IMR-90 (cell line): Measurements from ENCODE around the gene IL1RAP. TPM values are rescaled to one million over a fixed set of nuclear protein-coding genes. Genes with fewer than 3 reads are reported as not detected.

Experiments
- ATAC-seq: fragments of 200-7000 bp; cut with Tn5 transposase; 2 replicates; pipeline ENCODE4 v1.9.1; 2020; ENCODE audit warnings: low read depth, mild to moderate bottlenecking, moderate library complexity
- BruUV-seq: library from RNA; stranded (reverse); fragments of 400-500 nt; replicated peaks from 2 replicates; lab custom pipeline; 2021; lab: Mats Ljungman, UMichigan
- CTCF ChIA-PET: fragments of 300-600 bp; formaldehyde crosslinking; extraction: SDS; loops from one replicate; lab custom pipeline; 2021; ENCODE audit warnings: antibody characterized with exemption; lab: Yijun Ruan, JAX
- POLR2A ChIA-PET: fragments of 300-600 bp; sonication (Branson Sonifier 250); formaldehyde crosslinking; loops from one replicate; lab custom pipeline; 2022; ENCODE audit warnings: antibody characterized with exemption; ENCODE audit not compliant: unreplicated experiment; lab: Charles Lee
- DNase-seq: peaks from one replicate; pipeline ENCODE4 v3.0.0; 2013
- H2AFZ ChIP-seq: replicated peaks from 2 replicates; pipeline ENCODE3; 2013; ENCODE audit warnings: low read length, mild to moderate bottlenecking; ENCODE audit not compliant: poor library complexity
- H2AK5ac ChIP-seq: 2 replicates; pipeline ENCODE4 v1.6.1; 2013; ENCODE audit warnings: low read depth, low read length, inconsistent platforms
- H2AK9ac ChIP-seq: replicated peaks from 2 replicates; pipeline ENCODE3; 2013; ENCODE audit warnings: mild to moderate bottlenecking, low read depth, low read length, moderate library complexity; ENCODE audit not compliant: poor library complexity
- H2BK120ac ChIP-seq: 2 replicates; pipeline ENCODE4 v1.6.1; 2013; ENCODE audit warnings: low read depth, low read length, inconsistent platforms
- H2BK15ac ChIP-seq: 3 replicates; pipeline ENCODE4 v1.6.1; 2013; ENCODE audit warnings: low read depth, low read length, inconsistent platforms
- H2BK20ac ChIP-seq: 2 replicates; pipeline ENCODE4 v1.6.1; 2013; ENCODE audit warnings: low read depth, mild to moderate bottlenecking, inconsistent platforms, low read length, moderate library complexity
- H2BK5ac ChIP-seq: 2 replicates; pipeline ENCODE4 v1.6.1; 2013; ENCODE audit warnings: mild to moderate bottlenecking, low read depth, low read length, inconsistent platforms; ENCODE audit not compliant: poor library complexity, severe bottlenecking
- H3K14ac ChIP-seq: replicated peaks from 2 replicates; pipeline ENCODE4 v1.6.1; 2013; ENCODE audit warnings: low read depth, low read length, inconsistent platforms
- H3K18ac ChIP-seq: 2 replicates; pipeline ENCODE4 v1.6.1; 2013; ENCODE audit warnings: low read depth, low read length, control low read depth
- H3K23ac ChIP-seq: 2 replicates; pipeline ENCODE4 v1.6.1; 2013; ENCODE audit warnings: low read depth, low read length, inconsistent platforms
- H3K27ac ChIP-seq: 2 replicates; pipeline ENCODE4 v1.5.1; 2013; ENCODE audit warnings: mild to moderate bottlenecking, control low read depth, low read length; ENCODE audit not compliant: insufficient read depth
- H3K27me3 ChIP-seq: 2 replicates; pipeline ENCODE4 v1.6.1; 2013; ENCODE audit warnings: low read length; ENCODE audit not compliant: control insufficient read depth, insufficient read depth
- H3K36me3 ChIP-seq: 2 replicates; pipeline ENCODE4 v1.6.1; 2013; ENCODE audit warnings: low read length, mixed read lengths; ENCODE audit not compliant: control insufficient read depth, insufficient read depth
- H3K4ac ChIP-seq: 2 replicates; pipeline ENCODE4 v1.6.1; 2013; ENCODE audit warnings: low read depth, low read length, inconsistent platforms
- H3K4me1 ChIP-seq: 2 replicates; pipeline ENCODE4 v1.6.1; 2013; ENCODE audit warnings: low read length, mixed read lengths; ENCODE audit not compliant: control insufficient read depth, insufficient read depth
- H3K4me2 ChIP-seq: 2 replicates; pipeline ENCODE4 v1.6.1; 2013; ENCODE audit warnings: low read depth, mild to moderate bottlenecking, control low read depth, low read length, moderate library complexity
- H3K4me3 ChIP-seq: 2 replicates; pipeline ENCODE4 v1.5.1; 2013; ENCODE audit warnings: low read depth, mild to moderate bottlenecking, control low read depth, low read length, moderate library complexity; ENCODE audit not compliant: insufficient read depth
- H3K56ac ChIP-seq: 2 replicates; pipeline ENCODE4 v1.6.1; 2013; ENCODE audit warnings: low read length, inconsistent platforms; ENCODE audit not compliant: insufficient read depth; ENCODE audit errors: extremely low read depth
- H3K79me1 ChIP-seq, 2 experiments: 2 replicates each; pipeline ENCODE4 v1.6.1; 2013; ENCODE audit warnings: low read length in 2 of 2, inconsistent platforms in 1 of 2, low read depth in 1 of 2
- H3K9ac ChIP-seq: 2 replicates; pipeline ENCODE4 v1.6.1; 2013; ENCODE audit warnings: low read depth, low read length, control low read depth
- H3K9me1 ChIP-seq: 2 replicates; pipeline ENCODE4 v1.6.1; 2013; ENCODE audit warnings: low read length, inconsistent platforms; ENCODE audit not compliant: insufficient read depth
- H3K9me3 ChIP-seq: 2 replicates; pipeline ENCODE4 v1.6.1; 2013; ENCODE audit warnings: low read length; ENCODE audit not compliant: control insufficient read depth, insufficient read depth
- H4K20me1 ChIP-seq: 2 replicates; pipeline ENCODE4 v1.6.1; 2013; ENCODE audit warnings: low read length, inconsistent platforms; ENCODE audit not compliant: insufficient read depth
- H4K5ac ChIP-seq: 2 replicates; pipeline ENCODE4 v1.6.1; 2013; ENCODE audit warnings: mild to moderate bottlenecking, low read depth, low read length, control low read depth
- H4K8ac ChIP-seq, 2 experiments: 2 replicates each; pipeline ENCODE4 v1.6.1; 2013; ENCODE audit warnings: low read depth in 2 of 2, low read length in 2 of 2, control low read depth in 1 of 2, inconsistent platforms in 1 of 2
- H4K91ac ChIP-seq: 2 replicates; pipeline ENCODE4 v1.6.1; 2013; ENCODE audit warnings: low read depth, low read length, inconsistent platforms; ENCODE audit not compliant: insufficient read depth
- MAFK ChIP-seq: IDR thresholded peaks from 2 replicates; pipeline ENCODE4 v1.6.1; 2012; ENCODE audit warnings: low read depth, low read length, improper control_type of control experiment
- RCOR1 ChIP-seq: IDR thresholded peaks from 2 replicates; pipeline ENCODE4 v1.6.1; 2012; ENCODE audit warnings: mild to moderate bottlenecking, low read length, improper control_type of control experiment; ENCODE audit not compliant: insufficient replicate concordance
- WGBS, 2 experiments: methylation state at CpG; one replicate each; pipeline versions ENCODE4 v1.1.5 to v1.1.7; 2013; ENCODE audit warnings: missing lambda C conversion rate in 2 of 2; ENCODE audit not compliant: insufficient read length in 1 of 2; ENCODE audit errors: extremely low coverage in 2 of 2; 5-methylcytosine and 5-hydroxymethylcytosine counted together
- dilution Hi-C: fragments of 300-500 bp; cut with HindIII; formaldehyde crosslinking; loops from one replicate; pipeline ENCODE4 v1.14.3; 2018; ENCODE audit warnings: low sequenced_read_pairs; ENCODE audit not compliant: unreplicated experiment
- in situ Hi-C: fragments of 300-500 bp; cut with MboI; formaldehyde crosslinking; loops from 3 replicates; pipeline ENCODE4 v1.14.3; 2019; ENCODE audit warnings: low sequenced_read_pairs, inconsistent platforms, mixed read lengths
- intact Hi-C: fragments of 100-400 bp; cut with micrococcal nuclease; formaldehyde crosslinking; loops from 2 replicates; pipeline ENCODE4 v1.10.0; 2022
- polyA plus RNA-seq, 3 experiments: library from polyadenylated mRNA; depleted of rRNA; stranded (reverse); fragments of >200 nt; gene quantifications; 2 replicates each; pipeline ENCODE4 v1.2.3, GENCODE V29; 2012; ENCODE audit warnings: low replicate concordance in 1 of 3
- total RNA-seq: library from RNA; depleted of rRNA; stranded (reverse); fragments of >200 nt; gene quantifications from 2 replicates; pipeline ENCODE4 v1.2.3, GENCODE V29; 2012

IL1RAP gene
- total and polyA plus RNA-seq, 2 of the 4 experiments (the other 2 are of a cell fraction) = 8.3 to 11.3 TPM

- TF ChIP-seq RCOR1 = no peak
- no peak for TF ChIP-seq MAFK
- no TSS peak for BruUV-seq
- peak overlapping the region; percentile 53 for H2BK5ac ChIP-seq
- no peak overlapping the region for H3K14ac ChIP-seq
- no peak overlapping the region for H3K4me3 ChIP-seq
- in situ Hi-C loops (loop anchor here (5.0 kb wide), 1 partner anchor 175 kb away; no protein-coding TSS in a partner anchor), intact Hi-C loops (no loop called here), dilution Hi-C loops (no loop called here)
- H4K91ac ChIP-seq = no peak overlapping the region
- no peak overlapping the region for H3K9ac ChIP-seq
- no peak overlapping the region for H3K18ac ChIP-seq
- H4K20me1 ChIP-seq = no peaks in the 10 kb centered on the region
- no peak overlapping the region for H3K4me2 ChIP-seq
- ChIA-PET CTCF (interaction anchor here (0.7 kb wide), 2 partner anchors 131 to 343 kb away, joined by 3 to 5 read pairs; no protein-coding TSS in a partner anchor), POLR2A (interaction anchor here (0.9 kb wide), 1 partner anchor 10 kb away, joined by 3 read pairs; no protein-coding TSS in a partner anchor)
- 100% methylated on average over 1 of the region's 3 CpGs; no CpG with 5 or more reads in 1 of the 2 experiments for WGBS, 2 experiments
- H2BK20ac ChIP-seq = no peak overlapping the region
- H2AFZ ChIP-seq = no peak overlapping the region
- no peak overlapping the region for H3K4ac ChIP-seq
- ATAC-seq = no peak
- H2AK5ac ChIP-seq = no peak overlapping the region
- DNase-seq = no peak
- H3K9me1 ChIP-seq = no peaks in the 10 kb centered on the region
- H2AK9ac ChIP-seq = no peak overlapping the region
- H2BK120ac ChIP-seq = no peak overlapping the region
- H4K5ac ChIP-seq = no peak overlapping the region
- H3K27me3 ChIP-seq = no peaks in the 10 kb centered on the region
- H2BK15ac ChIP-seq = no peak overlapping the region
- H3K27ac ChIP-seq = no peak overlapping the region
- peaks cover 9% of the 10 kb centered on the region for H3K4me1 ChIP-seq
- H3K23ac ChIP-seq = no peak overlapping the region
- H3K36me3 ChIP-seq = no peaks in the 10 kb centered on the region
- no peaks in the 10 kb centered on the region for H3K9me3 ChIP-seq
- H4K8ac ChIP-seq = no peak overlapping the region
- peaks cover 16 to 19% of the 10 kb centered on the region in 2 experiments for H3K79me1 ChIP-seq
- no peak overlapping the region for H3K56ac ChIP-seq
These were observed 8.1 kb downstream of the IL1RAP start for GRCh38 chr3:190521998-190522397.
